K562 (cell line): Measurements from ENCODE around the gene BZW2. TPM values are rescaled to one million over a fixed set of nuclear protein-coding genes. Genes with fewer than 3 reads are reported as not detected.

Experiments used
- KHSRP ChIP-seq: fragments of 450-650 bp; IDR thresholded peaks from 2 replicates; pipeline ENCODE4 v1.6.1; 2017
- PRDM10 ChIP-seq: fragments of 450-650 bp; IDR thresholded peaks from 2 replicates; pipeline ENCODE4 v1.6.1; 2018; ENCODE audit not compliant: partially characterized antibody
- SOX6 ChIP-seq: fragments of 450-650 bp; IDR thresholded peaks from 2 replicates; pipeline ENCODE4 v1.6.1; 2014; ENCODE audit warnings: mild to moderate bottlenecking
- ZNF280B ChIP-seq: fragments of 250-450 bp; sonication (Bioruptor Pico); IDR thresholded peaks from 2 replicates; pipeline ENCODE4 v1.5.1; 2021; ENCODE audit warnings: mild to moderate bottlenecking
- polyA plus RNA-seq, 8 experiments: library from polyadenylated mRNA; depleted of rRNA in 4 of 8; stranded (reverse) in 5 of 8; unstranded in 3 of 8; fragments of >200 nt; fragmentation: Nextera tagmentation in 2 of 8; fragmentation: Illumina TruSeq in 1 of 8; extraction: Ambion mirVana in 2 of 8; extraction: Trizol in 1 of 8; gene quantifications; 2 replicates each; pipeline versions ENCODE4 v1.2.1 to v1.2.3, GENCODE V29; 2011 to 2014; ENCODE audit warnings: inconsistent platforms in 1 of 8, missing spikeins in 1 of 8
- total RNA-seq, 7 experiments: library from RNA; depleted of rRNA in 6 of 7; stranded (reverse); fragments of >200 nt in 6 of 7; fragmentation: Illumina TruSeq in 2 of 7; extraction: Trizol in 2 of 7; gene quantifications; 2 replicates each; pipeline versions ENCODE4 v1.2.1 to v1.2.3, GENCODE V29; 2011 to 2021; ENCODE audit warnings: low replicate concordance in 1 of 7
- TF ChIP-seq, protein P1 (sequence below): sonication (generic); formaldehyde crosslinking; IDR thresholded peaks from 2 replicates; pipeline ENCODE4 v1.8.0; 2023; ENCODE audit warnings: mild to moderate bottlenecking, missing genetic modification reagents
- TF ChIP-seq, protein P2 (sequence below): IDR thresholded peaks from 2 replicates; pipeline ENCODE4 v1.6.1; 2012; ENCODE audit warnings: low read depth, low read length, improper control_type of control experiment, borderline replicate concordance
- TF ChIP-seq, protein P3 (sequence below): IDR thresholded peaks from 2 replicates; pipeline ENCODE4 v1.6.1; 2011; ENCODE audit warnings: borderline replicate concordance, low read depth, mild to moderate bottlenecking, moderate library complexity, low read length; ENCODE audit not compliant: insufficient read depth, poor library complexity, severe bottlenecking

BZW2 gene
- total and polyA plus RNA-seq, 9 of the 15 experiments (the other 6 are each of a cell fraction or from before 2014, with no cell fraction given): 140 to 316 (median 173) TPM

DNA sequence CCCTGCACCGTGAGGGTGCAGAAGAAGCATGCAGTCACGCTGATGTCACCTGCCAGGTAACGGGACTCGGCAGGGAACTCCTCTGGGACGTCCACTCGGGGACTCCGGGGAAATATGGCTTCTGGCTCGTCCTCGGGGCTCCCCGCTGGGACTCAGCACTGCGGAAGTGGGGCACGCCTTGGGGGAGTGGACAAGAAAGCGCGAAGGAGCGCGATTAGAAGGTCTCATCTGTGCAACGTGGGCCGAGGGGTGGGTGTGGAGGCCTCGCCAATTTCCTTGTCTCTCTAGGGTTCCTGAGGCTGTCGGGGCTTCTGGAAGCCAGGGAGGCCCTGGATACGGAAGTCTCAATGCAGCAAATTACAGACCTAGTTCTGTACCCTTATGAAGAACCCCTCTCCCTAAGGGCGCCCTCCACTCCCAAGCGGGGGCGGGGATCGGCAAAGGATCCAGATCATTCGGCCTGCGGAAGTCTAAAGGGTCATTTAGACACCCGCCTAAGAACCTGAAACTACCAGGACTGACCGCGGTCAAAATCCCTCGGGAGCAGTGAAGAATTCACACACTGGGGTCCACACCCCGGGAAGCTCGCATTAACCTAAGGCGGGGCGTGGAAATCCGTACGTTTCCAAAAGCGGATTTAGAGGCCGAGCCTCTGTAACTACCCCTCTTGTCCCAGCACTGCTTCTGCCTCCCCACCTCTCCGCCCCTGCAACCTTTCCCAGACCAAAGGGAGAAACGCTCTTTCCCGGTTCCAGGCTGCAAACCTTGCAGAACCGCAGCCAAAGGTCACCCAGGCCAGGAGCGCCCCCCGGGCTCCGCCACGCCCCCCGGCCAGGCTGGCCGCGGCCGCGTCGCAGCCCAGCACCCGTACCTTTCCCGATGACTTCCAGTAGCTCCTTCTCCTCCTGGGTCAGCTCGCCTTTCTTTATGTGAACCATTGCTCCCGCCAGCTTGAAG lies 1.1 kb upstream of the BZW2 start (continued):
- TF ChIP-seq, protein P1, sequence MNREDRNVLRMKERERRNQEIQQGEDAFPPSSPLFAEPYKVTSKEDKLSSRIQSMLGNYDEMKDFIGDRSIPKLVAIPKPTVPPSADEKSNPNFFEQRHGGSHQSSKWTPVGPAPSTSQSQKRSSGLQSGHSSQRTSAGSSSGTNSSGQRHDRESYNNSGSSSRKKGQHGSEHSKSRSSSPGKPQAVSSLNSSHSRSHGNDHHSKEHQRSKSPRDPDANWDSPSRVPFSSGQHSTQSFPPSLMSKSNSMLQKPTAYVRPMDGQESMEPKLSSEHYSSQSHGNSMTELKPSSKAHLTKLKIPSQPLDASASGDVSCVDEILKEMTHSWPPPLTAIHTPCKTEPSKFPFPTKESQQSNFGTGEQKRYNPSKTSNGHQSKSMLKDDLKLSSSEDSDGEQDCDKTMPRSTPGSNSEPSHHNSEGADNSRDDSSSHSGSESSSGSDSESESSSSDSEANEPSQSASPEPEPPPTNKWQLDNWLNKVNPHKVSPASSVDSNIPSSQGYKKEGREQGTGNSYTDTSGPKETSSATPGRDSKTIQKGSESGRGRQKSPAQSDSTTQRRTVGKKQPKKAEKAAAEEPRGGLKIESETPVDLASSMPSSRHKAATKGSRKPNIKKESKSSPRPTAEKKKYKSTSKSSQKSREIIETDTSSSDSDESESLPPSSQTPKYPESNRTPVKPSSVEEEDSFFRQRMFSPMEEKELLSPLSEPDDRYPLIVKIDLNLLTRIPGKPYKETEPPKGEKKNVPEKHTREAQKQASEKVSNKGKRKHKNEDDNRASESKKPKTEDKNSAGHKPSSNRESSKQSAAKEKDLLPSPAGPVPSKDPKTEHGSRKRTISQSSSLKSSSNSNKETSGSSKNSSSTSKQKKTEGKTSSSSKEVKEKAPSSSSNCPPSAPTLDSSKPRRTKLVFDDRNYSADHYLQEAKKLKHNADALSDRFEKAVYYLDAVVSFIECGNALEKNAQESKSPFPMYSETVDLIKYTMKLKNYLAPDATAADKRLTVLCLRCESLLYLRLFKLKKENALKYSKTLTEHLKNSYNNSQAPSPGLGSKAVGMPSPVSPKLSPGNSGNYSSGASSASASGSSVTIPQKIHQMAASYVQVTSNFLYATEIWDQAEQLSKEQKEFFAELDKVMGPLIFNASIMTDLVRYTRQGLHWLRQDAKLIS: no peak
- TF ChIP-seq, protein P2, sequence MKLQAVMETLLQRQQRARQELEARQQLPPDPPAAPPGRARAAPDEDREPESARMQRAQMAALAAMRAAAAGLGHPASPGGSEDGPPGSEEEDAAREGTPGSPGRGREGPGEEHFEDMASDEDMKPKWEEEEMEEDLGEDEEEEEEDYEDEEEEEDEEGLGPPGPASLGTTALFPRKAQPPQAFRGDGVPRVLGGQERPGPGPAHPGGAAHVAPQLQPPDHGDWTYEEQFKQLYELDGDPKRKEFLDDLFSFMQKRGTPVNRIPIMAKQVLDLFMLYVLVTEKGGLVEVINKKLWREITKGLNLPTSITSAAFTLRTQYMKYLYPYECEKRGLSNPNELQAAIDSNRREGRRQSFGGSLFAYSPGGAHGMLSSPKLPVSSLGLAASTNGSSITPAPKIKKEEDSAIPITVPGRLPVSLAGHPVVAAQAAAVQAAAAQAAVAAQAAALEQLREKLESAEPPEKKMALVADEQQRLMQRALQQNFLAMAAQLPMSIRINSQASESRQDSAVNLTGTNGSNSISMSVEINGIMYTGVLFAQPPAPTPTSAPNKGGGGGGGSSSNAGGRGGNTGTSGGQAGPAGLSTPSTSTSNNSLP: no peak
- no peak for TF ChIP-seq KHSRP
- no peak for TF ChIP-seq ZNF280B (CRISPR knock-in tag)
- TF ChIP-seq, protein P3, sequence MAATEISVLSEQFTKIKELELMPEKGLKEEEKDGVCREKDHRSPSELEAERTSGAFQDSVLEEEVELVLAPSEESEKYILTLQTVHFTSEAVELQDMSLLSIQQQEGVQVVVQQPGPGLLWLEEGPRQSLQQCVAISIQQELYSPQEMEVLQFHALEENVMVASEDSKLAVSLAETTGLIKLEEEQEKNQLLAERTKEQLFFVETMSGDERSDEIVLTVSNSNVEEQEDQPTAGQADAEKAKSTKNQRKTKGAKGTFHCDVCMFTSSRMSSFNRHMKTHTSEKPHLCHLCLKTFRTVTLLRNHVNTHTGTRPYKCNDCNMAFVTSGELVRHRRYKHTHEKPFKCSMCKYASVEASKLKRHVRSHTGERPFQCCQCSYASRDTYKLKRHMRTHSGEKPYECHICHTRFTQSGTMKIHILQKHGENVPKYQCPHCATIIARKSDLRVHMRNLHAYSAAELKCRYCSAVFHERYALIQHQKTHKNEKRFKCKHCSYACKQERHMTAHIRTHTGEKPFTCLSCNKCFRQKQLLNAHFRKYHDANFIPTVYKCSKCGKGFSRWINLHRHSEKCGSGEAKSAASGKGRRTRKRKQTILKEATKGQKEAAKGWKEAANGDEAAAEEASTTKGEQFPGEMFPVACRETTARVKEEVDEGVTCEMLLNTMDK: no peak
- TF ChIP-seq PRDM10: peak; percentile 79
- TF ChIP-seq SOX6: no peak
